HG03521 (cell line): ENCODE results near the gene CPNE2.
"Not testable (repeated sequence)": the region's sequence is repeated elsewhere in the genome, so short reads cannot be mapped to it uniquely, and the experiment has no call there.

Source experiments
- ATAC-seq: cut with Tn5 transposase; IDR thresholded peaks from one replicate; pipeline ENCODE4 v1.9.1; 2021; ENCODE audit warnings: mild to moderate bottlenecking, moderate library complexity; ENCODE audit not compliant: unreplicated experiment

CPNE2 gene

DNA sequence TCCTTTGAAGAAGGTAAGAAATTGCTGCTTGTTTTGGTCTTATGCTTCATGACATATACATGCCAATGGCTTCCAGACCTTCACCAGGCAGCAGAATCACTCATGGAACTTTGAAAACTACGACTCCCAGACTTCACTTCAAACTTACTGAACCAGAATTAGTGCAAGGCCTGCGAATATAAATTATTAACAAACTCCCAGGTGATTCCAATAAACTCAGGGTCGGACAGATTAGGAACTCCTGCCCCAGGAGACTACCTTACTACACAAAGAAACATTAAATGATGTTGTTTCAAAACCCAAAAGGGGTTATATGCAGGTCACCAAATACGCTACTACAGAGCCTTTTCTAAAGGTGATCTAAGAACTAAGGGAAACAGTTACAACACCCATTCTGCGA, 73.1 kb downstream of the CPNE2 start:
- no peak for ATAC-seq

DNA sequence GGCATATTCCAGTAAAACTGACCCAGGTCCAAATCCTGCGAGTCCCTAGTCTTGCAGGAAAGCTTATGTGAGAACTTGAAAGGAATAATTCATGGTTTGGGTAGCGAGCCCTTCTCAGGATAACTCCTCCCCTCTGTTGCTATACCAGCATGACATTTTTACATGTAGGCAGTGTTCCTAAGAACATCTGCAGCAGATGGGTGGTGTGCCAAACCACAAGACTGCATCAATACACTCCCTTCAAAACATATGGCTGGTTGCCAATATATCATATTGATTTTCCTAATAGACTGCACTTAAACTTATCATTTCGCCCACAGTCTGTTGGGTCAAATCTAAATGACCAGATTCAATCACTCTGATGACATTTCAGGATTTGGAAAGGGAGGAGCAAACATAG, 73.6 kb downstream of the CPNE2 start:
- no peak for ATAC-seq

DNA sequence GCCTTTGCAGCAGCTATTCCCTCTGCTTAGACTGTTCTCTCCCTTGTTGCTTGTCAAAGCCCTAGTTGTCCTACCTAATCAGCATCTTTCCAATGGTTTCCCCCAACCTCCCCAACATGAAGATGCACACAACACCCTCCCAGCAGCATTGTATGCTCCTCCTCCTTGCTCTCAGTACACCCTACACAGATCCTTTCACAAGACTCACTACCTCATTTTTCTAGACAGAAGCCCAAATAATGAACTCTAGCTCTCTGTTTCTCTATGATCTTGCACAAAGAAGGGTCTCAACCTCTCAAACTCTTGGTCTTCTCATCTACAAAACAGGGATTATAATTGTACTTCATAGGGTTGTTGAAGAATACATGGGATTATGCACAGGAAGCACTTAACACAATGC, 74.1 kb downstream of the CPNE2 start:
- ATAC-seq = no peak

DNA sequence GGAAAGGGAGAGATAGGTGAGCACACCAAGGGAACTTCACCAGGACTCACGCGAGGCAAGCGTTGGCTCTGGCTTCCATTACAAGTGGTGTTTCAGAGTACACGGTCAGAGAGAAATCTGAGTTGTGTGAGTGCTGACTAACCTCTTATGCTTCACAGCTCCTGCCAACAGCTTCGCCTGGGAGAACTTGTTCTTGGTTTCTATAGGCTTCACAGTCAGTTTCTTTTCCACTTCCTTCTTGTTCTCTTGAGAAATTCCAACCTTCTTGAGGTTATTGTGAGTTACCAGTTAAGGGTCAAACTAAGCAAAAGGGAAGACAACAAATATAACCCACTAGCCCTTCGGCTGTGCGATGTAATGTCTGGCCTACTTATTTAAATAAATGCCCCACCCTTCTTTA, 74.6 kb downstream of the CPNE2 start:
- no peak for ATAC-seq

DNA sequence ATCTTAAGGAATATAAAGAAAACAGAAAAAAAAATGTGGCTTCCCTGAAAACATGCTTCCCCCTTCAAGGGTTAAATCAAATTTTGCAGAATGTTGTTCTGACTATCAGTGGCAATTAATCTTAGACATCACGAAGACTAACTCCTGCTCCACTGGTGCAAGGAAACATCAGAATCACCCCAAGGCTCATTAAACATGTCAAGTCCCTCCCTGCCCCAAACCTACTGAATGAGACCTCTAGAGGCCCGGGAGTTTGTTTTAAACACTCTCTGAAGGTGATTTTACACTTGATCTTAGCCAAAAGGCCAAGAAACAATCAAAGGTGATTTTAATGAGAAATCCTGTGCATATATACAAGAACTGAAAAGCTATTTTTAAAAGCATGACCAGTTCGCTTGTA, 75.2 kb downstream of the CPNE2 start:
- ATAC-seq = no peak

DNA sequence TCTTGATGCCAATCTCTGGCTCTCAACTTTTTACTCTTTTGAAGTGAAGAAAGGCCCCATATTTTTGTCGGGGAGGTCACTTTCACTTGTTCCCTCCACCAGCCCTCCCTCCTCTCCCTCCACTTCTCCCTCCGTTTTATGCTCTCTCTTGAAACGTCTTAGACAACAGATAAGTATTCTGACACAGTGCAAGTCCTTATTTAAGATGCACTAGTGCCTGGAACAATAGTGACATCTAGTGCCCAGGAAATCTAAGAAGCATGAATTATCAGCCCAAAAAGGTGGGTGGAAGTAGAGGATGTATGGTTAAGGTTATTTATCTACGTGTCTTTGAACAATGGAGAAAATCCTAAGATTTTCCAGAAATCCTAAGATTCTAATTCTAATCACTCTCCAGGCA, 75.6 kb downstream of the CPNE2 start:
- no peak for ATAC-seq

DNA sequence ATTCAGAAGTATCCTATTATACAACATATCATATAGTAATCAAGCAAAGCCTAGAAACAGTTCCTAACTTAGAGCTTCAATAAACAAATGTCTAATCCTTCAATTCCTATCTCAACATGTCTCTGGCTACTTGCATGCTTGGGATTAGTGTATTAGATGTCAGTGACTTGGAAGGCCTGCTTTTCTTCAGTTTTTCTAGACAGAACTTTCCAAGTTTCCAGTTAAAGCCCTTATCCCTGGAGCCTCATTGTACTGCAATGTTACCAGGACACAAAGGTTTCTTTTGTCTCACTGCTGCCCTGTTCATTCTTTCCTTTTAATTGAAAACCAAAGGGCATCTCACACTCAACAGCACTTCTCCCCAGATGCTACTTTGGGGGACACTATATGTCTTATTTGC, 76.9 kb downstream of the CPNE2 start:
- ATAC-seq = no peak

DNA sequence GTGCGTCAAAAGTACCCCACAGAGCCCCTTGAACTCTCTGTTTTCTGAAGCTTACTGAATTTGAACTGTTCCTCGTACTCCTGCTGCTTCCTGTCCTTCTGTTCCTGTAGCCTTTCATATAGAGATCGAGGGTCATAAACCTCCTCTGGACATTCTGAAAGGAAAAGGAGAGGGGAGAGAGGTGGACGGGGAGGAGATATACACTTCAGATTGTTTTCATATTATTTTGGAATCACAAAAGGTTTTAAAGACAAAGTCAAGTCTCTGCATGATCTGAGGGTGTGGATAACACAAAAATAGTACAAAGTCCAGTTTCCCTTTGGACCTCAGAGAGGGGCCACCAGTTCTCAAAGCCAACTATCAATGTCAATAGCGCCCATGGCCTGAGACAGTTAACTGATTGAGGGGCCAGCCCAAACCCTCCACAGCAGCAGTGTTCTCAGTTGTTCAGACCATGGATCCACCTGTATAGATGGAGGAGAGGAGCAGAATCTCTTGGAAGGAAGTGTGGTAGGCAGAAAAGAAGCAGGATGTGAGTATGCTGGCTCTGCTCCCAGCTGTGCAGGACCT, 80.4 kb downstream of the CPNE2 start:
- no peak for ATAC-seq

DNA sequence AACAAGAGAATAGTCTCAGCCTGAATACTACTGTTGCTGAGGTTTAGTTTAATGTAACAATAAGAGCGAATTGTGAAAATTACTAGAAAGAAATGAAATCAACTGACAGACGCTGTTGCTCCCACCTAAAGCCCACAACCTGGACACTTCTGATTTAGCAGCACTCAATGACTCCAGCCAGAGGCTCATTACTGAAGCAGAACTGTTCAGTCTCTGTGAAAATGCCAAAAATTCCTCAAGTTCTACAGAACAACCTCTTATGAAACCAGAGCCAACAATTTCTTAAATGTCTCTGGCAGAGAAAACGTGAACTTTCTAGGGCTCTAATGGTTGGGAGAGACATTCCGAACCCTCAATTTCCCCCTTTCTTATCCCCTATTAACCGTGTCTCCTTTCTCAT, 83.5 kb downstream of the CPNE2 start:
- no peak for ATAC-seq

DNA sequence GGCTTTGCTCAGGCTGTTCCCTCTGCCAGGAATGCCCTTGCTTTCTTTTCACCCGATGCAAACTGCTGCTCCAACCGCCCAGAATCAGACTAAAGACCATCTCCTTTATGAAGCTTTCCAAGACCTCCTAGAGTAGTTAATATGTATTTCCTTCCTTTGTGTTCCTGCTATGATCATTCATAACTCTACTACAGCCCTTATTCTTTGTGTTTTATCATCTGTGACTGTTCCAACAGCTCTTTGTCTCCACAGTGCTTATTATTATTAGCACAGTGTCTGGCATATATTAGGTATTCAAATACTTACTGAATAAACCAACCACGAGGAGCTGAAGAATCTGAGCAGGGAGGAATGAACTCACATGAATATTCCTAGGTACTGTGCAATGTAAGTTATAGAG, 85.8 kb downstream of the CPNE2 start:
- no peak for ATAC-seq

DNA sequence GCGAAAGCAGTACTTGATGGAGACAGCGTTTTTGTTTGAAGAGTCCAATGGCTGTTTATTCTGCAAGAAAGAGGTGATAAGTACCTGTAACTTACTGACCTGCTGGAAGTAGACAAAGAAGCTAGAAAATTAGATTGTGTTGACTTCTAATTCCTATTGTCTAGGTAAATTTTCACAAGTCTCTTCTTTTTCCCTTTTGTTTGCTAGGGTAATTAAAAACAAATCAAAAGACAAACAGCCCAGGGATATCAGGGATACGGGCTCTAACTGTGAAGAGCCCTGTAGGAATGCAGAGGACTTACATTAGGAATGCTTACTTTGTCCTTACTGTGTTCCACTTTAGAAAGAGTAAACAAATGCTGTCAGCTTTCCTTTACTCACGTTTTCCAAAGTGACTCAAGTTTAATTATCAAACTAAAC, 86.4 kb downstream of the CPNE2 start:
- no peak for ATAC-seq

DNA sequence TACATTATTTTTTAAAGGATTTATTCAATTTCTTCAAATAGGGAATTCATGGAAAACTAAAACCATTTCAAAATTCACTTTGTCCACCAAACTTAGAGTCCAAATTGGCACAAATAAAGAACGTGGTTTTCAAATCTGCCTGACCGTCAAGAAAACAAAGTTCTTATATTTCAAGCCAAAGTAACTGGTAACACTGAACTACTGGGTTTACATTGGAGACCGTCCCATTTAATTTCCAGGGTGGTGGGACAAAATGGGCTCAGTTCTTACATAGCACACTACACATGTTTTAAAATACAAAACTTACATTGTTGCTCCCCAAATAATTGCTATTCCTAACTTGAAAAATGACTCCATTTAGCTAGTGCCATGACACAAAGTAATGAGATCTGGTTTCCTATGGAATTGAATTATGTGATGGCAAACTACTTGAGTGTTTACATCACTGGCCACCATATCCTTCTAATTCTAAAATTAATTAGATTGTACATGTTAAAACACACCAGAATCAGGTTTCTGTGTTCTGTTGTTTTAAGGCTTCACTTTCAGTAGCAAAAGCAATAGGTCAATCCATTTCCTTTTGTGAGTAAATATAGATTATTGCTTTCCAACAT, 86.9 kb downstream of the CPNE2 start:
- no peak for ATAC-seq

DNA sequence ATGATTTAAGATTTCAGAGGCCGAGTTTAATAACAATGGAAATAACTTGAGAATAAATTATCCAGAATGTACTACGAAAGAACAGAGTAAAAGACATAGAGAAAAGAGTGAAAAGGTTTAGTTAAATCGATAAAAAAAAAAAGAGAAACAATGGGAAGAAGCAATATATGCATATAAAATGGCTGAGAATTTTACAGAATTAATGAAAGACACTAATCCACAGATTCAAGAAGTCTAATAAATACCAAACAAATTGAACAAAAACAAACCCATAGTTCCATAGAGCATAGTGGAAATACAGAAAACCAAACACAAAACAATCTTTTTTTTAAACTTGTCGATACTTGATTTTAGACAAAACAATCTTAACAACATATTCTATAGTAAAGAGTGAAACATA, 91.7 kb downstream of the CPNE2 start:
- no peak for ATAC-seq

DNA sequence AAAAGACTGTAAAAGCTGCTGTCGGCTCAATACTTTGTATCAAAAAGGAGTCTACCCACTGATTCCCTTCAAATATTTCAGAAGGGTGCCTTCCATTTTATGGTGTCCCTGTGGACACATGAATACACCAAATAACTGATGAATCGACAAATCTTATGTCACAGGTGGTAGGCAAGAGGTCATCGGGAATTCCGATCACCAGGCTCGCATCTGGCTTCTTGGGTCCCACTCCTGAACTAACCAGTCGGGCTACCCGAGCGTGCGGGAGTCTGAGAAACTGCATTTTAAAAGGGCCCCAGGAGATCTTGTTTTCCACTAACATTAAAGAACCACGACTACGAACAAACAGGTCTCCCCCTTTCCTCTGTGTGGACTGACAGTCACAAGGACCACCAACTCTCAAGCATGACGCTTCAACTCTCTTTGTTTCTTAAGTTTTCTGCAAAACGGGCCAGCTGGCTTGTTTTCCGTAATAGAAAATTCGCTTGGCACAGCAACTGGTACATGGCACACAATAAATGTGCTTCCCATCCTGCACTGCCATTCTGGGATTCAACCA, 92.6 kb downstream of the CPNE2 start:
- ATAC-seq = no peak

DNA sequence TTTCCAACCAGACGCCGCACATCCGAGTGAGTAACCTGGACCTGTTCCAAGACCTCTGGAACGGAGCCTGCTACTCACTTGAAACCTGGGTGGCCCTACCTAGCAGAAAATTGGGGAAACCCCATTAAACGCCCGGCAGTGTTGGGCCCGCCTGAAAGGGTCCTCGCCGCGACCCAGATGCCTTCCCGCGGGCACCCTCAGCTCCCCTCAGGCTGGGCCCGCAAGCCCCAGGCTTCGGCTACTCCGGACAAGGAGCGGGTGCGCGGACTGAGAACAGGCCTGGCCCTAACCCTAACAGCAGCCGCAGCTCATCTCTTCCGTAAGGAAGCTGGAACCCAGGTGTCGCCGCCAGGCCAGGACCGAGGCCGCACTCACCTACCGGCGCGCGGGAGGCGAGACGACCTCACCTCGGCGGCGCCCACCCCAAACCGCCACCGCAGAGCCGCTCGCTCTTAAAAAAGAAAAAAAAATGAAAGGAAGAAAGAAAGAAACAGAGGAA, 93.1 kb downstream of the CPNE2 start:
- peak; percentile 18 for ATAC-seq

DNA sequence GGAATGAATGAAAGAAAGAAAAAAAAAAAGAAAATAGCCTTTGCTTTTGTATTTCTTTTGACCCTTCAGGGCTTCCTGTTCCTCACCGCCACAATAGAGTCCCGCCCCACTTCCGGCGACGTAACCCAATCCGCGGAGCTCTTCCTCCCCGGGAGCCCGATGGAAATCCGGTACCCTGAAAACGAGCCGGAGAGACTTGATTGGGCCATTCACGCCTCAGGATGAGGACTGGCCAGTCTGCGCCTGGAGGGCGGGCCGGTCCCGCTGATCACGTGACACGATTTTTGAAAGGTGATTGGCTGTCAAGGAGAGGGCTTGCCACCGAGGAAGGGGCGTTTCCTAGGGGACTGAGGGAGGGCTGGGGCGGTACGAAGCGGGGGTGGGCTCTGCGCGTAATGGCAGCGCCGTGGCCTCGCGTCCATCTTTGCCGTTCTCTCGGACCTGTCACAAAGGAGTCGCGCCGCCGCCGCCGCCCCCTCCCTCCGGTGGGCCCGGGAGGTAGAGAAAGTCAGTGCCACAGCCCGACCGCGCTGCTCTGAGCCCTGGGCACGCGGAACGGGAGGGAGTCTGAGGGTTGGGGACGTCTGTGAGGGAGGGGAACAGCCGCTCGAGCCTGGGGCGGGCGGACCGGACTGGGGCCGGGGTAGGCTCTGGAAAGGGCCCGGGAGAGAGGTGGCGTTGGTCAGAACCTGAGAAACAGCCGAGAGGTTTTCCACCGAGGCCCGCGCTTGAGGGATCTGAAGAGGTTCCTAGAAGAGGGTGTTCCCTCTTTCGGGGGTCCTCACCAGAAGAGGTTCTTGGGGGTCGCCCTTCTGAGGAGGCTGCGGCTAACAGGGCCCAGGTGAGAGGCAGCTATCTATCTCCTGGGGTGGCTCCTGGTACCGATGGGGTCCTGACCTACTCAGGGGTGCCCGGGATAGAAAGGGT, 93.8 kb downstream of the CPNE2 start, which contains the start of the genes PSME3IP1 and RSPRY1:
PSME3IP1 (minus strand) TSS at position 95 of the 927 bp plus-strand sequence. CDS start 12,185 bp downstream, outside the sequence.
RSPRY1 (plus strand) TSS at position 385 of the 927 bp plus-strand sequence. CDS start 18,330 bp downstream, outside the sequence.
- peak; percentile 87 for ATAC-seq

DNA sequence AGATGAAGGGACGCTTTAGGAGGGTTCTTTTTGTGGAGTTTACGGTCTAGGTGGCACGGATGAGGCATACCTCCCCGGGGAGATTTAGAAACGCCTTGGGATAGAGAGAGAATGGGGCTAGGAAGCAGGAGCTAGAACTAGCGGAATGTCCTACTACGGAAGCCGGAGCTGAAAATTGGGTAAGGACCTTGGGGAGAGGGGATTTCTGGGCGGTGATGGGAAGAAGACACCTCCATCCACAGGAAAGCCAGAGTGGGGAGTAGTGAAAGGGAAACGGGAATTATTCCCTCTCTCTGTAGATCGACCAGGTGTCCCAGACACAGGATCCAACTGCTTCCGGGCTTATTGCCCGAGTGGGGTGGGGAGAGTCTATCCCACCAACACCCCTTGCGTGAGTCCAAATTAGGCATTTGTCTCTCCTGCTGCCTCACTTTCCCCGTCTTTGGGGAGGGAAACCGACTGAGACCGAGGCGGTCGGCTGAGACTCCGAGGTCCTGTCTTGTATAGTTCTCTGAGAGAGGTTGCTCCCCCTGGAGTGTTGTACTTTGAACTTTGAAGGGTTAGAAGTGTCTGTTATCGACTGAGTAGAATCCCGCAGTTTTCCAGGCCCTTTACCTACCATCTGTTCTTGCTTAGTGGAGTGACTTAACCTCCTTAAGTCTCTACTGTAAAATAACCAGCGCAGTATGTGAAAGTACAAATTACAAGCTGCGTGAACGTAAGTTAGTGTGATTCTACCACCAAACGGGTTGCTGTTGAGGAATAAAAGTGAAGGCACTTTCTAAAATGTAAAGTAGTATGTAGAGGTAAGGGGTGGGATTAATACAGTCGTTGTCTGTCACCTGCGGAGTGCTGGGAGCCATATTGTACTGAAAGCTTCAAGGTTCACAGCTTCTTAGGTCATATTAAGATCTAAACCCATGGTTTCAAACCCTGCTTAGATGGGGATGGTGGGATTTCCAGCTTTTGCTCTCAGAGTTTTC, 94.8 kb downstream of the CPNE2 start:
- no peak for ATAC-seq

DNA sequence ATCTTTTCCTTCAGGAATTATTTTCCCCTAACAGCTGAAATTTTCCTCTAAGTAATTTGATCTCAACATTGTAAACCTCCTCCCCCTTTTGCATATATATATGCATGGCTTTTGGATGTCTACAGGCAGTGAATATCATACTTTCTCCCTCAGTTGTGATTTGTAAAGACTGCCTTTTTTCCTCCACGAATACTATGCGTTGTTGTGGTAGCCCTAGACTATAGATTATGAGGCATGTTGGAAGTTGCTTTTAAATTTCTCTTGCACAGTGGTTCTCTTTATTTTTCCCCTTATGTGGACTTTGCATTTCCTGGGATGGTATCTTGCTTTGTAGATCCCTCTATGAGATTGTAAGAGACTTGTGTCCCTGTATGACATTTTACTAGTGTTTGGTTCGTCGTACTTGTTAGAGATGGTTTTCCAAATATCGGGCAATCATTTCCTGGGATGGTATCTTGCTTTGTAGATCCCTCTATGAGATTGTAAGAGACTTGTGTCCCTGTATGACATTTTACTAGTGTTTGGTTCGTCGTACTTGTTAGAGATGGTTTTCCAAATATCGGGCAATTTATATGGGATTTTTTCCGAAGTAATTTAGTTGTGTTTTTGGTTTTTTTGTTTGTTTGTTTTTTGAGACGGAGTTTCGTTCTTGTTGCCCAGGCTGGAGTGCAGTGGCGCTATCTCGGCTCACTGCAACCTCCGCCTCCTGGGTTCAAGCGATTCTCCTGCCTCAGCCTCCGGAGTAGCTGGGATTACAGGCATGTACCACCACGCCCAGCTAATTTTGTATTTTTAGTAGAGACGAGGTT, 95.7 kb downstream of the CPNE2 start:
- ATAC-seq = not testable (repeated sequence)

DNA sequence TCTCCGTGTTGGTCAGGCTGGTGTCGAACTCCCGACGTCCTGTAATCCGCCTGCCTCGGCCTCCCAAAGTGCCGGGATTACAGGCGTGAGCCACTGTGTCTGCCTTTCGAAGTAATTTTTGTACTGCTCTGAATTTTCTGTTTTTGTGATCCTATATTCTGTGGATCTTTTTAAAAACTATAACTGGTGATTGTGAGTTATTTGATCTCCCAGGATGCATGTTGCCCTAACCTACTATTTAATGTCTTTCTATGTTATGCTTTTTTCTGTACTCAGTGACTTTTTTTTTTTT, 96.3 kb downstream of the CPNE2 start:
- ATAC-seq = no peak
